Adrenal gland (tissue), 12 donors: ENCODE data around the gene GLIS1. TPM values are rescaled to one million over a fixed set of nuclear protein-coding genes. Genes with fewer than 3 reads are reported as not detected.

Experiments
- DNase-seq, 7 donors: peaks; one replicate each; pipeline ENCODE4 v3.0.0-alpha.2; 2019 to 2020
- H3K27ac ChIP-seq, 5 donors: fragments of 200-600 bp; sonication (generic) in 4 of 5; 1 replicate in 3 of 5; 2 replicates in 2 of 5; pipeline versions ENCODE4 v1.5.1 to v1.8.0; 2016 to 2020; ENCODE audit warnings: mild to moderate bottlenecking in 1 of 5
- H3K27me3 ChIP-seq: fragments of 200-600 bp; 2 replicates; pipeline ENCODE4 v1.8.0; 2021
- H3K36me3 ChIP-seq, 2 donors: fragments of 200-600 bp; replicated peaks in 1 of 2; 1 replicate in 1 of 2; 2 replicates in 1 of 2; pipeline versions ENCODE4 v1.5.1 to v1.8.0; 2018 to 2022
- H3K4me1 ChIP-seq, 2 donors: fragments of 200-600 bp; replicated peaks in 1 of 2; 1 replicate in 1 of 2; 2 replicates in 1 of 2; pipeline versions ENCODE4 v1.5.1 to v1.8.0; 2018 to 2021
- H3K4me3 ChIP-seq, 4 donors: fragments of 200-600 bp; sonication (generic) in 3 of 4; one replicate each; pipeline ENCODE4 v1.5.1; 2016 to 2018
- H3K9me3 ChIP-seq, 3 donors: fragments of 200-600 bp; sonication (generic) in 1 of 3; replicated peaks in 1 of 3; 1 replicate in 2 of 3; 2 replicates in 1 of 3; pipeline versions ENCODE4 v1.5.1 to v1.8.0; 2016 to 2021
- CTCF ChIP-seq, 6 experiments: fragments of 450-650 bp in 4 of 6; fragments of 200-600 bp in 2 of 6; sonication (generic) in 1 of 6; IDR thresholded peaks; 1 replicate in 5 of 6; 2 replicates in 1 of 6; pipeline versions ENCODE4 v1.5.1 to v1.8.0; 2016 to 2021; ENCODE audit warnings: antibody characterized with exemption in 6 of 6, mild to moderate bottlenecking in 2 of 6, moderate library complexity in 1 of 6
- POLR2A ChIP-seq, 2 donors: fragments of 450-650 bp; IDR thresholded peaks; one replicate each; pipeline ENCODE4 v1.6.1; 2017; ENCODE audit warnings: antibody characterized with exemption in 2 of 2, mild to moderate bottlenecking in 2 of 2, moderate library complexity in 1 of 2
- WGBS, 4 donors: extraction: QIAGEN DNeasy Blood & Tissue Kit in 2 of 4; methylation state at CpG; one replicate each; pipeline versions ENCODE4 v1.1.5 to v1.1.7; 2013 to 2017; 5-methylcytosine and 5-hydroxymethylcytosine counted together
- intact Hi-C, 2 donors: fragments of 100-400 bp; cut with DNase I; formaldehyde crosslinking; loops; one replicate each; pipeline versions ENCODE4 v1.14.1 to v1.15.0; 2022 to 2023
- polyA plus RNA-seq, 3 donors: library from polyadenylated mRNA; stranded (reverse); fragments of 200-250 nt in 2 of 3; fragments of 350-450 nt in 1 of 3; fragmentation: Illumina TruSeq in 1 of 3; extraction: RNeasy Lipid Tissue Mini Kit (QIAGEN cat#74804) in 1 of 3; gene quantifications; one replicate each; pipeline ENCODE4 v1.2.3, GENCODE V29; 2013 to 2014
- total RNA-seq, 9 donors: library from RNA; depleted of rRNA in 4 of 9; stranded (reverse); fragments of >200 nt in 4 of 9; fragments of 120-200 nt in 1 of 9; fragmentation: NEBNext Ultra II Directional in 1 of 9; extraction: Animal tissue kit (Norgen Biotek cat#: 25700) in 1 of 9; gene quantifications; one replicate each; pipeline versions ENCODE4 v1.1.0 to v1.2.4, GENCODE V29; 2013 to 2023
- donor health status: healthy with polysubstance abuse.
- donor health status: Bipolar disorder and iron deficiency.
- donor health status: DM: yes; HTN: yes; CAD: no.
- donor health status: DM: no; HTN: no; CAD: no.
- donor health status: DM: no; HTN: no; CAD: no.
- donor health status: DM: yes; HTN: yes; CAD: no.

Gene GLIS1
- total and polyA plus RNA-seq, 12 donors = 0.08 to 0.37 (median 0.14) TPM; not detected in 6

- 77 to 82% (median 80%) methylated on average over 20 to 27 of the region's 27 CpGs for WGBS, 4 donors
- no peaks in the 10 kb centered on the region for H3K36me3 ChIP-seq
- no peak overlapping the region for H3K4me3 ChIP-seq
- intact Hi-C loops = no loop called here
- TF ChIP-seq CTCF (IDR thresholded peaks at IDR 0.05) (no peak), POLR2A (IDR thresholded peaks at IDR 0.05) (no peak)
- H3K9me3 ChIP-seq = no peaks in the 10 kb centered on the region
- peaks cover 14% of the 10 kb centered on the region for H3K27me3 ChIP-seq
- DNase-seq = no peak
- no peaks in the 10 kb centered on the region for H3K4me1 ChIP-seq
- H3K27ac ChIP-seq = no peak overlapping the region
Measured at GRCh38 chr1:53503433-53504217, 235.3 kb downstream of the GLIS1 start.

GRCh38 chr1:53502641-53503432, 236.1 kb downstream of the GLIS1 start:
- Histone ChIP-seq H3K27me3 (peaks cover 14% of the 10 kb centered on the region), H3K36me3 (no peaks in the 10 kb centered on the region), H3K4me3 (no peak overlapping the region), H3K9me3 (no peaks in the 10 kb centered on the region), H3K4me1 (no peaks in the 10 kb centered on the region), H3K27ac (no peak overlapping the region)
- intact Hi-C loops = no loop called here
- no peak for DNase-seq
- 52 to 72% (median 63%) methylated on average over 4 to 7 of the region's 7 CpGs for WGBS, 4 donors
- no peak for TF ChIP-seq POLR2A (IDR thresholded peaks at IDR 0.05)
- TF ChIP-seq CTCF (IDR thresholded peaks at IDR 0.05) = no peak

- H3K9me3 ChIP-seq = no peaks in the 10 kb centered on the region
- H3K36me3 ChIP-seq = no peaks in the 10 kb centered on the region
- TF ChIP-seq CTCF (IDR thresholded peaks at IDR 0.05) = no peak
- TF ChIP-seq POLR2A (IDR thresholded peaks at IDR 0.05) = no peak
- no peak for DNase-seq
- 47 to 74% (median 66%) methylated on average over 7 to 21 of the region's 21 CpGs for WGBS, 4 donors
- intact Hi-C loops = no loop called here
- no peaks in the 10 kb centered on the region for H3K4me1 ChIP-seq
- no peak overlapping the region for H3K27ac ChIP-seq
- H3K27me3 ChIP-seq = peaks cover 14% of the 10 kb centered on the region
- H3K4me3 ChIP-seq = no peak overlapping the region
Measured at GRCh38 chr1:53501065-53502005, 237.6 kb downstream of the GLIS1 start.
